Dermis blood vessel endothelial cell (primary cell): Measurements from ENCODE around the gene DIP2C. TPM values are rescaled to one million over a fixed set of nuclear protein-coding genes. Genes with fewer than 3 reads are reported as not detected.
"Not testable (repeated sequence)": the region's sequence is repeated elsewhere in the genome, so short reads cannot be mapped to it uniquely, and the experiment has no call there.

Experiments used
- DNase-seq: peaks from one replicate; pipeline ENCODE4 v3.0.0; 2010
- total RNA-seq: library from RNA; depleted of rRNA; stranded (reverse); fragments of >200 nt; gene quantifications from 2 replicates; pipeline ENCODE4 v1.2.3, GENCODE V29; 2014

Gene DIP2C
- total RNA-seq, 1 donor from 2014 or later: 6.5 TPM

DNA sequence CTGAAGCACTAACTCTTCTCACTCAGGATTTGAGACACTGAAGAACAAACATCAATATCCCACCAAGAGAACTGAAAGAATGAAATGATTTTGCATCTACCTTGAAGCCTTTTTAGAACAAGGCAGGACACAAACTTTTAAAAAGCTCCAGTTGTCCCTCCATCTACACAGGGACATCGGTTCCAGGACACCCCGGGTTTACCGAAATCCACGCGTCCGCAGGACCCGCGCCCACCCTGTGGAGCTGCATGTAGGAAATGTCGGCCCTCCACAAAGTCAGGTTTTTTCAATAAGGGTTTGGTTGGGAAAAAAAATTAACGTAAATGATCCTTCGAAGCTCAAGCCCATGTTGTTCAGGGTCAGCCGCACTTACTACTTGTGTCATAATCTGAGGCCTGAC is 94.0 kb downstream of the DIP2C start:
- DNase-seq: no peak

DNA sequence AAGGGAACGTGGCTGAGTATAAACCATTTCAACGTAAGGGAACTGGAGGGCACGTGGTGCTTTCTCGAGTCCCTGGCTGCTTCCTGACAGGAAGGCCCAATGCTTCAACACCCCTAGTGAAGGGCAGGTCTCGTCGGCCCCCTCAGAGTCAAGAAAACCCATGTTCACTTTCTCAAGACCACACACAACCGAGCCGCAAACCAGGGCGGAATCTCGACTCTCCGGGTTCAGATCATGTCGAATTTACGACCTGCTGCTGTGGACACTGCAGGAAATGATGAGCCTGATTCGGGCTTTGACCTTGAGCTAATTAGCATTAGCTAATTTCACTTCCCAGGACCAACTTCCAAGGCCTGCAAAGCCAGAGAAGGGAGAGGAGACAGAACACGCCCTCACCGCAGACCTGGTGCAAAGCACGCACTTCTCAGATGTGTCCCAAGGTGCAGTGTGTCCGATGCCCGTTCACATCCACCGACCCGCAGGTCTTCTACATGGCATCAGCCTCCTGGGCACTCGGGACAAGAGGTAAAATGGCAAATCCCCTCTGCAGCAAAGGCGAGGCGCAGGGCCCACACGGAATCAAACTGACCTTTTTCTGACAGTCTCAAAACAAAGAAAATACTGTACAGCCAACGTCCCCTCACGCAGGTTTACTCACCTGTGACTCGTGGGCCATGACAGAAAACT is 94.7 kb downstream of the DIP2C start:
- DNase-seq: no peak

DNA sequence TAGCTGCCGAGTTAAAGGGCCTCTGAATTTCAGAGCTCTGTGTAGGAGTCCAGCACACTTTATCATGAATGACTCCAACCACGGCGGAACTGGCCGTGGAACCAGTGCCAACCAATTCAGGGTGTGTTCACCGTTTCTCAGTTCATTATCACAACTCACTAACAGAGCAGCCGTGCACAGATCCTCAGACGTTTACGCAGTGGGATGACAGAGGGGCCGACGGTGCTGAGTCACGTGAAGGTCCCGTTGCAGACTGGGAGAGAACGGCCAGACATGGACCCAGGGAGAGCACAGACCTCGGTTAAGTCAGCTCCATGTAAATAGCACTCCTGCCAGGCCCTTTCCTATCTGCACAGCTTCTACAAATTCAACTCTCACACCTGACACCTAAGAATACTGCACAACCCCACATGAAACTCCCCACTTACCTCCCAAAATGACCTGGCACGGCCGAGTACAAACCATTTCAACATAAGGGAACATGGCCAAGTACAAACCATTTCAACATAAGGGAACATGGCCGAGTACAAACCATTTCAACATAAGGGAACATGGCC is 95.5 kb downstream of the DIP2C start:
- no peak for DNase-seq

DNA sequence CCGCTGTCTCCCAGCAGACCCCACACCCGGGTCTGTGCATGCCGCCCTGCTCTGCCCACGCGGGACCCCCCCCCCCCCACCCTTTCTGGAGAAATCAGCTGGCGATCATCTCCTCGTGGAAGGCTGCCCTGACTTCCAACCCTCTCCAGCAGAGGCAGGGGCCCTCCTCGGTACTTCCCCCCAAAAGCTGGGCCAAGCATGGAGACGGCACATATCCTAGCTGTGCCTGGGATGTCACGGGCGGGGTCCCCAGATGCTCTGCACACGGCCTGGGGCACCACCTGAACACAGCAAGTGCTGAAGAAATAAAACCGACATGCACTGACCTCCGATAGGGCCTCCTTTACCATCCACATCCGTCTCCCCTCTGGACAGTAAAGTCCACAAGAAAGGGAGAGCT is 96.0 kb downstream of the DIP2C start:
- no peak for DNase-seq

DNA sequence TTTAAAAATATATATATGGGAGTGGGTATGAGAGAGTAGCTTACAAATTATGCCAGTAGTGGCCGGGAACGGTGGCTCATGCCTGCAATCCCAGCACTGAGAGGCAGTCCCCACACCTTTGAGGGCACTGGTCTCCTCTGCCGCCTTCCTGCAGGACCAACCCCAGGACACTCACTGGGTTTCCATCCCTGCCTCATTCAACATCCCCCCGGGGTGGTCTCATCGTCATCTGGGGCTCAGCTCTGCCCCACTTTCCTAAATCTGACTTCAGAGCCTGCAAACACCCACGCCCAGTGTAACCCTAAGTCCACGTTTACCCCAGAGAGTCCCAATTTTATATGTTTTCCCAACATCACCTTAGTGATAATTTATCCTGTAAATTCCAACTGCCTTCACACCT is 96.5 kb downstream of the DIP2C start:
- DNase-seq: no peak

DNA sequence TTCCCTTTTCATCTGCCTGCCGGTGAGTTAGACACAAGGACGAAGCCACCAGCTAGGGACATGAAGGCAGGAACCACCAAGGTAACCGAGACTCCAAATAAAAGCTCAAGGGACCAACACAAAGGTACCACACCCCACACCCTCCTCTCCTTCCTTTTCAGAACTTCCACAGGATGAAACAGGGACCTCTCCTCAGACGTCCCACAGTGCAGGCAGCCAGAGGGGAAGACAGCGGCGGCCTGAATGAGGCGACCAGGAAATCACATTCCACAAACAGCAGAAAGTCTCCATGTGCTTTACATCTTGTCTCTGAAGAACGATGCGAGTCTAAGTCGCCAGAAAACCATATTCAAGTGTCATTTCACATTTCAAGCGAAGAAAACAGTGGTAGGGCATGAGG is 97.8 kb downstream of the DIP2C start:
- DNase-seq: no peak

DNA sequence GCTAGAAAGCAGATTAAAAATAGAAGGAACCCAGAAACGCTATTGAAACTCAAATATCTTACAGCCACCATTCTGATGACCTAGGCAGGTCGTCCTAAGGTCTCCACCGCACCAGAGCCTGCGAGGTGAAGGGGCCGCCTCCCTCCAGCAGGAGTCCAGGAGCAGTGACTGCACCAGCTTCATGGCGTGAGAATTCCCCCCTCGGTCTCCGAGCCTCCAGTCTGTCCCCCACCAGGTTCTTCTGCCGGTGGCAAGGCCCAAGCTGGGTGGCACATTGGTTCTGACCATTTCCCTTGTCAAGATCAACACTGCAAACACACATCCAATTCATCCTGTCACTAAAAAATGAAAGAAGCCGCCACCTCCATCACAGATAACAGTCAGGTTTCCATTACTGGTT is 98.7 kb downstream of the DIP2C start:
- DNase-seq: no peak

DNA sequence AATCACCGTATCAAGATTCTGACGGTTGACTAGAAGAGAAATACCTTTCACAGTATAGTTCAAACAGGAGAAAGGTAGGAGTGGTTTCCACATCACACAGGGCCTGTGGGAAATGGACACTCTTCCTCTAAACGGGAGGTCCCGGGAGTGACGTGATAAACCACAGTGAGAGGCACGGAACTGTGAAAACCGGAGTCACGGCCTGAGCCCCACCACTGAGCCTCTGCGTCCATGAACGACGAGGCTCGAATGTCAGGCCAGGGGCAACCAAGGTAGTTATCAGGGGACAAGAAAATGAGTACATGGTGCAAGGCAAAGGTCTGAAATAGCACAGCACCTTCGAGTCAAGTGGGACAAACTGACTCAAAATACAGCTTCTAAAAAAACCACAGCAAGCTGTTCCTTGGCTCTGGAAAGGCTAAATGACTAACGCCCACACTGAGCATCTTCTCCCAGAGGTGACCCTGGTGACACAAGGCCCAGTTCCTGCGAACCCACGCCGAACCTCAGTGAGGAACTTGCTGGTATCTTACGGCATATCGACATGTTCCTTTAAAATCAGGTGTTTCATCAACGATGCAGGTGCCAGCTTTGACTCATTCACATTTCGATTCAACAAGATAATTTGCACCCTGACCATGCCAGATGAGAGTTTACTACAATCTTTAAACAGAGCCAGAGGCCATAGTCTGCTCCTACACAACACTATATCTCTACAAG is 99.3 kb downstream of the DIP2C start:
- no peak for DNase-seq

DNA sequence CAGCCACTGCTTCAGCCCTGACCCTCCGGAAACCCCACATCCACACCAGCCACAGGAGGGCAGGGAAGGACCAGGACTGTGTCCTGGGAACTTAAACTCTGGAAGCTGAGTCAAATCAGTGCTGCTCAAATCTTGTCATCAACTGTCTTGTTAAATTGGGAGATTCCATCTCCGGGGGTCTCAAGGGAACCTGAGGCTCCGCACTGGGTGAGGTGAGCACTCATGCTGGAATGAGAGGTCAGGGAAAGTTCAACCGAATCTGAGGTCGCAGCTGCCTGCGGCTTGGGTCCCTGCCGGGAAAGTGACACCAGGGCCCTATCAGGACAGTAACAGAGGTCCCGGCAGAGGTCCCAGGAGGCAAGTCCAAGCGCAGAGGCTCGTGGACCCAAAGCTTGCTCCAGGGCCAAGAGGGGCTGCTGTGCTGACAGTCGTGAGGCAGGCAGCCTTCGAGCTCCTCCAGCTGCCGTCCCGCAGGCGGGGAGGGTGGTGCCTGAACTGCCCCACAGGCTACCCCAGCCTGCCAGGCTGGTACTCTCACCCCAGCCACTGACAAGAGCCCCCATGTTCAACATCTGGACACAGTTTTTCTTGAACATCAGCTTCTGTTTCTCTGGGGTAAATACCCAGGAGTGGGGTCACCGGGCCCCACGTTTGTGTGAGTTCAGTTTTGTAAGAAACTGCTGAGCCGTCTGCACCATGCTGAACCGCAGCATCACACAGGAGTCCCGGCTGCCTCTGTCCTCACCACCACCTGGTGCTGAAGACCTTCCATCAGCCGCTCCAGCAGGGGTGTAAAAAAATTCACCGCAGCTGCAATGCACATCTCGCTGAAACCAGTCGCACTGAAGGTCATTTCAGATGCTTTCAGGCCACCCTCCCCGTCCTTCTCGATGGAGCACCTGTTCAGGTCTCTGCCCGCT is 101.0 kb downstream of the DIP2C start:
- peak; percentile 5 for DNase-seq

DNA sequence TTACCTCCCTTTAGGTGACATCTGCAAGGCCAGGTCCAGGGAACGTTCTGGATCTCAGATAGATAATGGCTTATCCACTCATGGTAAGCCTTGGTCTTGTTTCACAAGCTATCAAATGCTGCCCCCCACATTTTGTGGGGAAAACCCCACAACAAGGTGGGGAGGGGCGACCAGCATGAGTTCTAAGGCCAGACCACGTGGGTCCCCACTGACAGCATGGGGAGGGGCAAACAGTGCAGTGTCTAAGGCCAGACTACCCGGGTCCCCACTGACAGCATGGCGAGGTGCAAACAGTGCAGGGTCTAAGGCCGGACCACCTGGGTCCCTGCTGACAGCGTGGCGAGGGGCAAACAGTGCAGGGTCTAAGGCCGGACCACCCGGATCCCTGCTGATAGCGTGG is 102.8 kb downstream of the DIP2C start:
- no peak for DNase-seq

DNA sequence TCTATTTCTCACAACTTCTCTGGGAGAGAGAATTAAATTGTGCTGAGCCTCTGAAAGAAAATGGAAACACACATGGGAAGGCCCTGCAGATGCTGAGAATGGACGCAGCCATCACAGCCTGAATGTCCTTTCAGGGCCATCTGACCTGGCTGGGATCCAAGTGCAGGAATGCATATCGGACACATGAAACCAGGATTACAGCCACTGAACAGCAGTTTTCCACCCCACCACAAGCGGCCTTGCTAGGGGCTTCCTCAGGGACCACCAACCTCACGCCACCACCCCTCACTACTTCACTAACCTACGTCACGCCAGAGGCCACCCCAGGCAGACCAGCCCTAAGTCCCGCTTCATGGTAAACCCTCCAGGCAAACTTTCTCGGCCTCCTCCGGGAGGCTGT is 103.3 kb downstream of the DIP2C start:
- DNase-seq: no peak

DNA sequence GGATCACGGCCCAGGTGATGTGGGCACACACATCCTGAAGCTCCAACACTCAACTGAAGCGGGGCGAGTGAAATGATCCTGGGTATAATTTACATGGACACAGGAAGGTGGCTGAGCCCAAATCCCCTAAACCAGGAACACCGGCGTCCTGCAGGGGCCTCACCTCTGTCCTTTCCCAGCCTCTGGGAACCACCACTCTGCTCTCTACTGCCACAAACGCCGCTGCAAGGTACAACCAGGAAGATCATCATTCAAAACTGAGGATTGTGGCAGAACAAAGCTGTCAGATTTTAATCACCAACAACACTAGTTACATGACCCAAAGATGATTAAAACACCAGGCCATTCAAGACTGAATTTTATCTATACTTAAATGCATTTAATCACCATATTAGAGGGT is 104.0 kb downstream of the DIP2C start:
- no peak for DNase-seq

DNA sequence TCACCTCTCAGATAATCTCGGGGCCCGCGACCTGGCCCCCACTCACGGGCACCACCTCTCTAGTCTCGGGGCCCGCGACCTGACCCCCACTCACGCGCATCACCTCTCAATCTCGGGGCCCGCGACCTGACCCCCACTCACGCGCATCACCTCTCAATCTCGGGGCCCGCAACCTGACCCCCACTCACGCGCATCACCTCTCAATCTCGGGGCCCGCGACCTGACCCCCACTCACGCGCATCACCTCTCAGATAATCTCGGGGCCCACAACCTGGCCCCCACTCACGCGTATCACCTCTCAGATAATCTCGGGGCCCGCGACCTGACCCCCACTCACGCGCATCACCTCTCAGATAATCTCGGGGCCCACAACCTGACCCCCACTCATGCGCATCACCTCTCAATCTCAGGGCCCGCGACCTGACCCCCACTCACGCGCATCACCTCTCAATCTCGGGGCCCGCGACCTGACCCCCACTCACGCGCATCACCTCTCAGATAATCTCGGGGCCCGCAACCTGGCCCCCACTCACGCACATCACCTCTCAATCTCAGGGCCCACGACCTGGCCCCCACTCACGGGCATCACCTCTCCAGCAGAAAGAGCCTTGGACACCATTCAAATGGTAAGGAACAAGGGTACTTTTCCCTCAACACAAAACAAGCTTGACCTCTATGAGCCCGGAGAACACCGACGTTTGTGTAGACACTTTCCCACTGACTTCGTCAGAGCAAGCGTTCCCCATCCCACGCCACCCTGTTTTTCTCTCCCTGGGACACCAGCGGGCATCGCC is 104.8 kb downstream of the DIP2C start:
- DNase-seq: not testable (repeated sequence)

DNA sequence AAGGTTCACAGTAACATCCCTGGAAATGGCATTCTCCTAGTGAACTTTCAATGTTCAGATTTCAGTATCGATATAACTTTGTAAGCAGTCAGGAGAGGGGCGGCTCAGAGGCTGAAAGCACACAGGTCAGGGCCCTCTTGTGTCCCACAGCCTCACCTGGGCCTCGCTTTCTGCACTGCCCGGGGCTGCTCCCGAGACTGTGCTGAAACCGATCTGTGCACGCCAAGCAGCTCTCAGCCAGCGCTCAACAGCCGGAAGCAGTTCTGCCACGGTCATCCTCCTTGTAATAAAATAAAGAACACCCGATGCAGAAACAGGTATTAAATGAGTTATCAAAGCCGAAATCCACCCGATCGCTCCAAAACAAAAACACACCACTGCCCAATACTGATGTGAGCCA is 106.0 kb downstream of the DIP2C start:
- no peak for DNase-seq

DNA sequence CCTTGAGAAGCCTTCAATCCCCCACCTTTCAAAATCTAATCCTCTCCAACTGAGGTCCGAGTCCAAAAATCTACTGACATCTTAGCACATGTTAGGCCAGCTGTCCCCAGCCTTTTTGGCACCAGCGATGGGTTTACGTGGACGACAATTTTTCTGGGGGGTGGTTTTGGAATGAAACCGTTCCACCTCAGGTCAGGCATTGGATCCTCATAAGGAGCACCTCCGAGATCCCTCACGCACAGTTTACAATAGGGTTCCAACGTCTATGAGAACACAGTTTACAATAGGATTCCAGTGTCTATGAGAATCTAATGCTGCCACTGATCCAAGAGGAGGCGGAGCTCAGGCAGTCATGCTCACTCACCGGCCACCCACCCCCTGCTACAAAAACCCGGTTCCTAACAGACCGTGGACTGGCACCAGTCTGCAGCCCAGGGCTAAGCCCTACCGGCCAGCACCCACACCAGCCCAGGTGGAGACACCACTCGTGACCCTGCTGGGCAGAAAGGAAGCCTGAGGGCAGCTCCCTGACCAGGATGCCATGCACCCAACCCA is 107.6 kb downstream of the DIP2C start:
- no peak for DNase-seq

DNA sequence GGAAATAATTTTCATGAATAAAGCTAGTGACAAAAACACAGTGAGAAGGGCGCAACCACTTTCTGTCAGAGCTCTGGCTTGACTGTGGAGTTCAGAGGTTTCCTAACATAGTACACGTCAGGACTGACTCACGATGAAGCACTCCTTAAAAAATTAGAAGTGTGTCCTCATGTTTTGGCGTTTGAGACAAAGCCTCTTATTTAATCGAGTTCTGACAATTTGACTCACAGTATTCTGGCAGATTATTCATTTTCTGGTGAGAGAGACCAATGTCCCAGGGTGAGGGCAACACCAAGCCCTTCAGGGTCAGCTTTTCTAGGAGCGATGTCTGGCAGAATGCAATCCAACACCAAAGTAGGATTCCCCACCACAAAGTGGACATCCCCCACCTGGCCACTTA is 108.7 kb downstream of the DIP2C start:
- no peak for DNase-seq

DNA sequence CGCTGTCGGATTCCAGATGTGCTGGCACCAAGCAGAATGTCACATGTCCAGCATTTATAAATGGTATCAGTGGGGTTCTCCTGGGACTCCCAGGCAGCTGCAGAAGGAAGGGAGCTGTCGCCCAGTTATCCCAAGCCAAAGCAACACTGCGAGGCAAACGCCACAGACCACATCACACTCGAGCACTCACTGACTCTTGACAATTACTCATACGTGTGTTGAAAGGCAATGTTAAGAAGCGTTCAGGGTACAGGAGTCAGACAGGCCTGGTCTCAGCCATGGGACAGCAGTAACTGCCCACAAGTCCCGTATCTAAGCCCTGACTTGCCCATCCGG is 113.4 kb downstream of the DIP2C start:
- no peak for DNase-seq

DNA sequence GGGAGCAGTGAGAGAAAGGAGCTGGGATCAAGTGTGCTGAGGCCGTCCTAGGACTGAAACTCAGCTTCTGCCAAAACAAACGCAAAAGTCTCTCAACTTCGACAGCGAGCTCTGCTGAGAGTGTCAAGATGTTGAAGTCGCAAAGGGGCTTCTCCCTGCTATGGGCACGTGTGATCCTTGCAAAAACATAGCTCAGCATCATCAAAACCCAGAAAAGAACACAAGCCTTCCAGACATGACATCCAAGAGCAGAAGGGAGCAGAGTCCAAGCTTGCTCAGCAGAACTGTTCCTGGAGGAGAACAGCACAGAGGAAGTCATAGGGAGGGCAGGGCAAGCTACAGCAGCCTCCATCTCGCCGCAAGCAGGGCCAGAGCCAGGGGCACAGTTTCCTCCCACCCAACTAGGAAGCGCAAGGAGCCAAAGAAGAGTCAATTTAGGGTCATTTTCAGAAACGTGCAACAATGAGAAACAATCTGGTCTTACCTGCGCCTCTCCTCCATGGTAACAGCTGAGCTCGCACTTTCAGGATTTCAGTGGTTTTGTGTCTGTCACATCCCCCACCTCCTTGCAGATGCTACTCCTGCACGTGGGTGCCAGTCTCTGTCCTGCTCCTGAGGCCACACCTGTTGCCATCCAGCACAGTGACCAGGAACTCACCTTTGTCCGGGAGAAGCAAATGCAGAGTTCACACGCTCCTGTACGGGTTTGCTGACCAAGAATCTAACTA is 113.9 kb downstream of the DIP2C start:
- no peak for DNase-seq

DNA sequence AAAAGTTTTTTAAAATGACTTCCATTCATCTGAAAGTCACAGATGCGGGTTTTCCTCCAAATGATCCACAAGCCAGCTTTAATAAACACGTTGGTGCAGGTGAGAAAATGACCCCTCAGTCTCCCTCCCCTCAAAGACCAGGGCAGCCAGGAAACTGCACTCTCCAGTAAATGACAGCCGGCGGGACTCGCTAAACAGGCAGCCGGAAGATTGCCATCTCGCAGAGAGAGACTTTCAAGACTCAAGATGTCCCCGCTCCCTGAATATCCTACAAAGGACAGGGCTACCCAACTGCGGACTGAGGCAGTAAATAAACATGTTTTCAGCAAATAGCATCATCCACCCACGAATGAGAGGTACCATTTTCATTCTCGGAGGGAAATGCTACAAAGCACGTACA is 116.8 kb downstream of the DIP2C start:
- no peak for DNase-seq

DNA sequence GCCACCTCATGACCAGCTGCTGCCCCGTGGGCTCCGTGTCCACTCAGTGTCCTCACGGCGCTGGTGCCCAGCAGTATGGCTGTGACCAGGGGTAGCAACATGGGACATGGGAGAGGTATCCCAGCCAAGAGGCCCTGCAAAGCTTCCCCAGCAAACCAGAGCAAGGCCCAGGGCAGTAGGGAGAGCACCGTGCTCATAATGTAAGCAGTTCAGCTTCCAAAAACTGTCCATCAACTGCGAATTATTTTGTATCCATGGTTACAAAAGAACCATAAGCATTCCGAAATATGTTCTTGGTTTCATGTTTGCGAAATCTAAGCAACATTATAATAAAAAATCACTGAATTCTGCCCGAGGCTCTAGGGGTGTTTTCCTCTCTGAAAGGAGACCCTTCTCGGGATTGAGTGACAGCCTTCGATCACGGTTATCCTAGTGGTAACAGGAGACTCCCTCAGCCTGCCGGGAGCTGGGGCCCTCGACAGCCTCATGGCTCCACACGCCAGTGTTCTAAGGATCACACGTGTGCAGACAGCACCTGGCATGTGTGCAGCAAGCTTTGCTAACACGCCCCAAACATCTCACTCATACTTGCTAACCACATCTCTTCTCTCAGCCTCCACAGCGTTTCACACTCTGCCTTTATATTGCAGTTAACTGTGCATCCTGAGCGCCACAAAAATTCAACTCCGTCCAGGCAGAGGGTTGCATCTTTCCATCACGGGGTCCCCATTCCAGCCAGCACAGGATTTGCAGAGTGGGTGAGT is 117.6 kb downstream of the DIP2C start:
- DNase-seq: no peak

DNA sequence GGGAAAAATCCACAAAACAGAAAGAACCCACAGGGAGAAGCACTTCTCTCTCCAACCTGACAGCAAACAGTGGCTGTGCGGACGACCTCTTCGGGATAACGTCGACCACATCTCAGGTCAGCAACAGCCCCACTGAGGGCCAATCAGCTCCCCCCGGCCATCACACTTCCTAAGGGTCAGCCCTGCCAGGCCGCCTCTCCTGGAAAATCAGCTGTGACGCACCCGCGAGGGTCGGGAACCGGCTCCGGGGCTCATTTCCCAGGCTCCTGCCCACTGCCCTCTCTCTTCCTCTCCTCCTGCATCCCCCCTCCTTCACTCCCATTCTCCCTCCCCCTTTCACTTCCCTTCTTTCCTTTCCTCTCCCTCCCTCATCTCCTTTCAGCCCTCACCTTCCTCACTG is 118.3 kb downstream of the DIP2C start:
- DNase-seq: no peak
